Measurements from ENCODE around the gene GIPC2. TPM values are rescaled to one million over a fixed set of nuclear protein-coding genes. Genes with fewer than 3 reads are reported as not detected.

GIPC2 gene
- polyA plus RNA-seq, 1 experiment: 0.04 TPM

- H3K4me3 ChIP-seq (ENCODE audit: low read depth, low read length): no peak overlapping the region
- no peak for DNase-seq (ENCODE audit: low read depth)
- POLR2A ChIA-PET: interaction anchor here (0.6 kb wide), 1 partner anchor 65 kb away, joined by 3 read pairs; no protein-coding TSS in a partner anchor
- CTCF ChIA-PET: interaction anchor here (2.2 kb wide), 1 partner anchor 44 kb away, joined by 8 read pairs; no protein-coding TSS in a partner anchor
- no peak for TF ChIP-seq CTCF (IDR thresholded peaks at IDR 0.05; ENCODE audit: insufficient read depth, low read depth, low read length)
- H3K36me3 ChIP-seq (ENCODE audit: control insufficient read depth, insufficient read depth, low read length): no peaks in the 10 kb centered on the region
- no peaks in the 10 kb centered on the region for H3K27me3 ChIP-seq (ENCODE audit: control insufficient read depth, insufficient read depth, low read length)
Observed at GRCh38 chr1:78070210-78070609, 24.4 kb downstream of the GIPC2 start.

GRCh38 chr1:78070758-78071157, 25.0 kb downstream of the GIPC2 start:
- TF ChIP-seq CTCF (IDR thresholded peaks at IDR 0.05; ENCODE audit: insufficient read depth, low read depth, low read length): no peak
- H3K36me3 ChIP-seq (ENCODE audit: control insufficient read depth, insufficient read depth, low read length): no peaks in the 10 kb centered on the region
- no peaks in the 10 kb centered on the region for H3K27me3 ChIP-seq (ENCODE audit: control insufficient read depth, insufficient read depth, low read length)
- peak; percentile 74 for DNase-seq (ENCODE audit: low read depth)
- no peak overlapping the region for H3K4me3 ChIP-seq (ENCODE audit: low read depth, low read length)
- ChIA-PET POLR2A (interaction anchor here (0.6 kb wide), 1 partner anchor 65 kb away, joined by 3 read pairs; no protein-coding TSS in a partner anchor), CTCF (interaction anchor here (2.2 kb wide), 1 partner anchor 43 kb away, joined by 8 read pairs; no protein-coding TSS in a partner anchor)

- POLR2A ChIA-PET: no interaction called here
- H3K36me3 ChIP-seq (ENCODE audit: control insufficient read depth, insufficient read depth, low read length): no peaks in the 10 kb centered on the region
- H3K27me3 ChIP-seq (ENCODE audit: control insufficient read depth, insufficient read depth, low read length): no peaks in the 10 kb centered on the region
- H3K4me3 ChIP-seq (ENCODE audit: low read depth, low read length): no peak overlapping the region
- no peak for TF ChIP-seq CTCF (IDR thresholded peaks at IDR 0.05; ENCODE audit: insufficient read depth, low read depth, low read length)
- CTCF ChIA-PET: interaction anchor here (2.2 kb wide), 1 partner anchor 42 kb away, joined by 8 read pairs; no protein-coding TSS in a partner anchor
- no peak for DNase-seq (ENCODE audit: low read depth)
Observed at GRCh38 chr1:78071696-78072095, 25.9 kb downstream of the GIPC2 start.

GRCh38 chr1:78072216-78072615, 26.4 kb downstream of the GIPC2 start:
- TF ChIP-seq CTCF (IDR thresholded peaks at IDR 0.05; ENCODE audit: insufficient read depth, low read depth, low read length): no peak
- H3K4me3 ChIP-seq (ENCODE audit: low read depth, low read length): no peak overlapping the region
- no peaks in the 10 kb centered on the region for H3K27me3 ChIP-seq (ENCODE audit: control insufficient read depth, insufficient read depth, low read length)
- CTCF ChIA-PET: interaction anchor here (0.6 to 2.2 kb wide), 2 partner anchors 33 to 42 kb away, joined by 3 to 8 read pairs; no protein-coding TSS in a partner anchor
- no peaks in the 10 kb centered on the region for H3K36me3 ChIP-seq (ENCODE audit: control insufficient read depth, insufficient read depth, low read length)
- POLR2A ChIA-PET: no interaction called here
- DNase-seq (ENCODE audit: low read depth): no peak

GRCh38 chr1:78073441-78073840, 27.7 kb downstream of the GIPC2 start:
- ChIA-PET POLR2A (no interaction called here), CTCF (no interaction called here)
- TF ChIP-seq CTCF (IDR thresholded peaks at IDR 0.05; ENCODE audit: insufficient read depth, low read depth, low read length): no peak

More at GRCh38 chr1:78073441-78073840, 27.7 kb downstream of the GIPC2 start:
- no peak for DNase-seq (ENCODE audit: low read depth)
- no peaks in the 10 kb centered on the region for H3K27me3 ChIP-seq (ENCODE audit: control insufficient read depth, insufficient read depth, low read length)
- no peak overlapping the region for H3K4me3 ChIP-seq (ENCODE audit: low read depth, low read length)
- H3K36me3 ChIP-seq (ENCODE audit: control insufficient read depth, insufficient read depth, low read length): no peaks in the 10 kb centered on the region
